Measurements from ENCODE around the gene KIAA0586.

KIAA0586 gene

DNA sequence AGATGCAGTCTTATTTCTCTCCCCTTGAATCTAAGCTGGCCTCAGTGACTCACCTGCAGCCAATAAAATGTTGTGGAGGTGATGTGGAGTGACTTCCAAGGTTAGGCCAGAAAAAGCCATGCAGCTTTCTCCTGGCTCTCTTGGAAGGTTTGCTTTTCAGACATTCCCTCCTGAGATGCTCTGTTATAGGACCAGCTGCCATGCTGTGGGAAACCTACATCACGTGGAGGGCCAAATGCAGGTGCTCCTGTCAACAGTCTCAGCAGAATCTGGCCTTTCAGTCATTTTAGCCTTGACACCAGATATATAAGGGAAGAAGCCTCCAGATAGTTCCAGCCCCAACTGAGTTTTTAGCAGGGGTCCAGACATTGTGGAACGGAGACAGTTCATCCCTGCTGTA lies 172.2 kb downstream of the KIAA0586 start:
- DNase-seq = no peak

Measured in SHP77 treated with DMSO at 0.1 percent for 48 hours (cell line).